Measurements from ENCODE around the gene HTR7. TPM values are rescaled to one million over a fixed set of nuclear protein-coding genes. Genes with fewer than 3 reads are reported as not detected.
"Not testable (repeated sequence)": the region's sequence is repeated elsewhere in the genome, so short reads cannot be mapped to it uniquely, and the experiment has no call there.

Gene HTR7
- polyA plus RNA-seq (ENCODE audit: insufficient read length in 3 of 3), result under 1 TPM; 0.16 to 0.40 (median 0.33) TPM
- long read RNA-seq, donor 1, result 0 reads
- long read RNA-seq, donor 2, result 0 reads
- long read RNA-seq, donor 3, result 0 reads
- long read RNA-seq, donor 4, partial matches to known transcripts, result 27 of 27 reads
- long read RNA-seq, donor 4, other reads (novel, unspliced or antisense), result 0 of 27 reads
- long read RNA-seq, donor 5, result 0 reads
- long read RNA-seq, donor 6, partial matches to known transcripts, result 12 of 12 reads
- long read RNA-seq, donor 6, other reads (novel, unspliced or antisense), result 0 of 12 reads
- long read RNA-seq, donor 7, result 0 reads
- long read RNA-seq, donor 8, result 0 reads
- long read RNA-seq, donor 9, partial matches to known transcripts, result 0 of 1 reads
- long read RNA-seq, donor 9, other reads (novel, unspliced or antisense), result 0 of 1 reads
- long read RNA-seq, donor 10, result 0 reads
- long read RNA-seq, donor 11, result 0 reads
- long read RNA-seq, donor 12, result 0 reads
- long read RNA-seq, donor 13, result 0 reads
- long read RNA-seq, donor 14, result 0 reads
- long read RNA-seq, donor 15, partial matches to known transcripts, result 0 of 1 reads
- long read RNA-seq, donor 15, other reads (novel, unspliced or antisense), result 0 of 1 reads
- long read RNA-seq, donor 16, partial matches to known transcripts, result 45 of 45 reads
- long read RNA-seq, donor 16, other reads (novel, unspliced or antisense), result 0 of 45 reads

- DNase-seq, result peak; percentile 54
Measured at GRCh38 chr10:90857635-90858460, at the start of gene HTR7. Gene HTR7 (minus strand): TSS chr10:90858039. CDS start chr10:90857671, 368 bp downstream.

GRCh38 chr10:90906596-90906995 is 48.8 kb upstream of the HTR7 start:
- no peak for DNase-seq

- DNase-seq, result no peak
Measured at GRCh38 chr10:90905925-90906324, 48.1 kb upstream of the HTR7 start.

GRCh38 chr10:90896916-90897315 is 39.1 kb upstream of the HTR7 start:
- DNase-seq, result not testable (repeated sequence)

GRCh38 chr10:90893190-90893589 is 35.4 kb upstream of the HTR7 start:
- DNase-seq, result no peak

- no peak for DNase-seq
Measured at GRCh38 chr10:90890347-90890746, 32.5 kb upstream of the HTR7 start.

- DNase-seq, result no peak
Measured at GRCh38 chr10:90889636-90890035, 31.8 kb upstream of the HTR7 start.

GRCh38 chr10:90888387-90888786 is 30.5 kb upstream of the HTR7 start:
- no peak for DNase-seq

GRCh38 chr10:90887555-90887954 is 29.7 kb upstream of the HTR7 start:
- no peak for DNase-seq

- DNase-seq, result no peak
Measured at GRCh38 chr10:90885176-90885575, 27.3 kb upstream of the HTR7 start.

GRCh38 chr10:90884431-90884830 is 26.6 kb upstream of the HTR7 start:
- no peak for DNase-seq

- peak; percentile 24 for DNase-seq
Measured at GRCh38 chr10:90880059-90880719, 22.4 kb upstream of the HTR7 start.

GRCh38 chr10:90879062-90879461 is 21.2 kb upstream of the HTR7 start:
- no peak for DNase-seq

- DNase-seq, result no peak
Measured at GRCh38 chr10:90872648-90873020, 14.8 kb upstream of the HTR7 start.

- DNase-seq, result peak; percentile 84
Measured at GRCh38 chr10:90871766-90872647, 14.2 kb upstream of the HTR7 start, which contains the start of gene RPP30. Gene RPP30 (plus strand): TSS chr10:90871974. CDS start chr10:90871987, 13 bp downstream.

- DNase-seq, result peak; percentile 76
Measured at GRCh38 chr10:90871279-90871765, 13.5 kb upstream of the HTR7 start.

GRCh38 chr10:90866050-90866598 is 8.3 kb upstream of the HTR7 start:
- no peak for DNase-seq

GRCh38 chr10:90865401-90865800 is 7.6 kb upstream of the HTR7 start:
- no peak for DNase-seq

GRCh38 chr10:90862908-90863514 is 5.2 kb upstream of the HTR7 start:
- peak; percentile 21 for DNase-seq

GRCh38 chr10:90860790-90861189 is 3.0 kb upstream of the HTR7 start:
- DNase-seq, result no peak
